GM12878 (cell line): ENCODE data around the gene METRN. TPM values are rescaled to one million over a fixed set of nuclear protein-coding genes. Genes with fewer than 3 reads are reported as not detected.

Source experiments
- ATAC-seq: fragments of 200-7000 bp; cut with Tn5 transposase; 3 replicates; pipeline ENCODE4 v1.9.1; 2020; ENCODE audit warnings: mild to moderate bottlenecking, moderate library complexity
- BruUV-seq: library from RNA; stranded (reverse); fragments of 400-500 nt; replicated peaks from 2 replicates; lab custom pipeline; 2021; lab: Mats Ljungman, UMichigan
- CTCF ChIA-PET: fragments of 300-600 bp; sonication (Branson Sonifier 250); formaldehyde crosslinking; extraction: SDS; loops from one replicate; lab custom pipeline; 2021; ENCODE audit warnings: inconsistent platforms; lab: Yijun Ruan, JAX
- POLR2A ChIA-PET: fragments of 350-600 bp; formaldehyde crosslinking; extraction: SDS; loops from one replicate; lab custom pipeline; 2021; ENCODE audit warnings: inconsistent platforms; lab: Charles Lee
- RAD21 ChIA-PET: fragments of 300-600 bp; sonication (Branson Sonifier 250); formaldehyde crosslinking; loops from one replicate; lab custom pipeline; 2023; ENCODE audit warnings: antibody characterized with exemption; ENCODE audit not compliant: unreplicated experiment; lab: Charles Lee
- SMC1A ChIA-PET: fragments of 300-600 bp; sonication (Branson Sonifier 250); formaldehyde crosslinking; loops from one replicate; lab custom pipeline; 2023; ENCODE audit not compliant: unreplicated experiment, uncharacterized antibody; lab: Charles Lee
- DNase-seq: peaks from one replicate; pipeline ENCODE4 v3.0.0-alpha.2; 2011; ENCODE audit warnings: low read depth, low spot score
- FAIRE-seq: peaks from 3 replicates; lab custom pipeline; 2011; peaks lifted over from hg19 to GRCh38; lab: Jason Lieb, UNC
- H2AFZ ChIP-seq: 2 replicates; pipeline ENCODE4 v1.6.0; 2011; ENCODE audit warnings: low read depth, low read length, control low read depth; ENCODE audit not compliant: control insufficient read depth
- H3K27ac ChIP-seq: 2 replicates; pipeline ENCODE4 v1.5.1; 2011; ENCODE audit warnings: control low read depth; ENCODE audit not compliant: control insufficient read depth, insufficient read depth
- H3K27me3 ChIP-seq, 2 experiments: replicated peaks in 1 of 2; 2 replicates each; pipeline versions ENCODE4 v1.6.0 to v1.6.1; 2011; ENCODE audit warnings: low read length in 1 of 2; ENCODE audit not compliant: control insufficient read depth in 2 of 2, insufficient read depth in 2 of 2
- H3K36me3 ChIP-seq, 2 experiments: 2 replicates each; pipeline ENCODE4 v1.5.1; 2011; ENCODE audit warnings: low read length in 1 of 2; ENCODE audit not compliant: control insufficient read depth in 2 of 2, insufficient read depth in 2 of 2
- H3K4me1 ChIP-seq: 2 replicates; pipeline ENCODE4 v1.6.1; 2011; ENCODE audit warnings: mild to moderate bottlenecking, low read length, moderate library complexity, mixed read lengths; ENCODE audit not compliant: control insufficient read depth, insufficient read depth
- H3K4me2 ChIP-seq: 2 replicates; pipeline ENCODE4 v1.6.0; 2011; ENCODE audit warnings: control low read depth; ENCODE audit not compliant: control insufficient read depth, insufficient read depth
- H3K4me3 ChIP-seq: fragments of 200-600 bp; sonication (generic); 2 replicates; pipeline ENCODE4 v1.5.1; 2016
- H3K79me2 ChIP-seq: 2 replicates; pipeline ENCODE4 v1.6.0; 2011; ENCODE audit warnings: low read length; ENCODE audit not compliant: control insufficient read depth, insufficient read depth
- H3K9ac ChIP-seq: 2 replicates; pipeline ENCODE4 v1.8.0; 2011; ENCODE audit warnings: low read length, control low read depth, mixed read lengths; ENCODE audit not compliant: control insufficient read depth, insufficient read depth
- H3K9me3 ChIP-seq: replicated peaks from 3 replicates; pipeline ENCODE4 v1.5.1; 2011; ENCODE audit warnings: mild to moderate bottlenecking, low read length; ENCODE audit not compliant: control insufficient read depth, insufficient read depth
- H4K20me1 ChIP-seq: 2 replicates; pipeline ENCODE4 v1.6.0; 2011; ENCODE audit not compliant: control insufficient read depth, insufficient read depth
- HDGF ChIP-seq: fragments of 450-650 bp; IDR thresholded peaks from 2 replicates; pipeline ENCODE4 v1.6.1; 2016; ENCODE audit warnings: antibody characterized with exemption
- MTA2 ChIP-seq: fragments of 450-650 bp; IDR thresholded peaks from 2 replicates; pipeline ENCODE4 v1.6.1; 2016; ENCODE audit warnings: low read depth, mild to moderate bottlenecking, moderate library complexity
- NFXL1 ChIP-seq: fragments of 450-650 bp; IDR thresholded peaks from 2 replicates; pipeline ENCODE4 v1.6.1; 2017; ENCODE audit warnings: antibody characterized with exemption, mild to moderate bottlenecking, borderline replicate concordance
- NFYA ChIP-seq: IDR thresholded peaks from 2 replicates; pipeline ENCODE4 v1.6.1; 2011; ENCODE audit warnings: low read depth, mild to moderate bottlenecking, low read length, improper control_type of control experiment, borderline replicate concordance
- WGBS: methylation state at CpG from one replicate; pipeline ENCODE4 v1.1.6; 2016; ENCODE audit warnings: low lambda C conversion rate; ENCODE audit not compliant: insufficient replicate concordance, insufficient coverage; ENCODE audit errors: missing lambda C conversion rate; 5-methylcytosine and 5-hydroxymethylcytosine counted together
- in situ Hi-C: fragments of 300-500 bp; cut with MboI; formaldehyde crosslinking; loops from 9 replicates; pipeline ENCODE4 v1.14.3; 2018; ENCODE audit warnings: mixed read lengths
- intact Hi-C: fragments of 100-400 bp; cut with micrococcal nuclease; formaldehyde crosslinking; loops from one replicate; pipeline ENCODE4 v1.14.2; 2022; ENCODE audit not compliant: unreplicated experiment
- polyA plus RNA-seq, 11 experiments: library from polyadenylated mRNA; depleted of rRNA in 4 of 11; unstranded in 6 of 11; stranded (reverse) in 5 of 11; fragments of >200 nt; fragmentation: Nextera tagmentation in 4 of 11; fragmentation: Illumina TruSeq in 1 of 11; extraction: Ambion mirVana in 4 of 11; extraction: Trizol in 1 of 11; gene quantifications; 1 replicate in 1 of 11; 2 replicates in 10 of 11; pipeline versions ENCODE4 v1.2.1 to v1.2.3, GENCODE V29; 2011 to 2016; ENCODE audit warnings: inconsistent platforms in 2 of 11, missing spikeins in 2 of 11, low read depth in 1 of 11
- total RNA-seq, 4 experiments: library from RNA; depleted of rRNA in 3 of 4; stranded (reverse); fragments of >200 nt in 3 of 4; fragmentation: Illumina TruSeq in 1 of 4; extraction: Trizol in 1 of 4; gene quantifications; 2 replicates each; pipeline versions ENCODE4 v1.2.1 to v1.2.3, GENCODE V29; 2013 to 2021

METRN gene
- total and polyA plus RNA-seq, 10 of the 15 experiments (the other 5 are each of a cell fraction or from before 2014, with no cell fraction given), result 0.11 to 12.8 (median 1.1) TPM; not detected in 1

GRCh38 chr16:666572-666971 lies 48.3 kb upstream of the METRN start (continued):
- TF ChIP-seq NFXL1 (no peak), MTA2 (no peak)

DNA sequence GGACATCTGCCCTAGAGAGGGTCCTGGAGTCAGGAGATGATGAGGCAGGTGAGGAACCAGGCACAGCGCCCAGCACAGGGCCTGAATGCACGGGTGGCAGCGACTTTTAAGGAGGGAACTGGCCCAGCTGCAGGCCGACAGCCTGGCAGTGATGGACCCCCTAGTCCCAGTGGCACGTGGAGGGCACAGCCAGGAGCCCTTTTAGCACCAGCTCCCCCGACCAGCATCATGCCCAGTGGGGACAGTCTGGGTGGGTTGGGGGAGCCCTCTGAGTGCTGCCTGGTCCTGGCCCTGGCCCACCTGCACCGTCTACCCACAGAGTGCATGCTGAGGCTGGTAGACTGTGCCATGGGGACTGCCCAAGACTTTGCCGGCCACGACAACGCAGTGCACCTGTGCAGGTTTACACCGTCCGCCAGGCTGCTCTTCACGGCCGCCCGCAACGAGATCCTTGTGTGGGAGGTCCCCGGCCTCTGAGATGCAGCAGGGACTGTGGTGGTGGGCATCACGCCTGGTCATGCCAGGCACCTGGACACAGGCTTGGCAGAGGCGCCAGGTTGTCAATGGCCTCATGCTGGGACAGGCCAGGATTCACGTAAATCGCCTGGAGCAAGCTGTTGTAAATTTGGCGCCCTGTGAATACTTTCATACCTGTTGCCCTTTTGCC lies 47.7 kb upstream of the METRN start:
- H3K4me3 ChIP-seq, result no peak overlapping the region
- SMC1A ChIA-PET, result no interaction called here
- ATAC-seq, result no peak
- no TSS peak for BruUV-seq
- 68% methylated on average over 22 of the region's 22 CpGs for WGBS
- H3K9me3 ChIP-seq, result no peaks in the 10 kb centered on the region
- no peak for DNase-seq
- H3K4me2 ChIP-seq, result no peak overlapping the region
- in situ Hi-C loops (loop anchor here (10.0 kb wide), 1 partner anchor 272 kb away; the partner anchor contains the start of gene NME4), intact Hi-C loops (loop anchor here (10.0 kb wide), 1 partner anchor 272 kb away; the partner anchor contains the start of gene NME4)
- no peaks in the 10 kb centered on the region; the same call in 1 of the 2 replicates for H4K20me1 ChIP-seq
- CTCF ChIA-PET, result interaction anchor here (1.5 to 1.8 kb wide), 4 partner anchors 11 to 31 kb away, joined by 4 to 11 read pairs (median 4); partner anchors contain the start of genes METTL26, STUB1 and WDR90
- peak overlapping the region; percentile 34; the same call in 1 of the 2 replicates for H3K9ac ChIP-seq
- peaks cover 0 to 15% of the 10 kb centered on the region in 2 experiments; a peak in 3 of 4 replicates for H3K36me3 ChIP-seq
- H3K27ac ChIP-seq, result no peak overlapping the region
- TF ChIP-seq HDGF (0 out of 2 replicates have a peak, but pooled peaks have one; percentile 71), NFYA (no peak)
- H3K79me2 ChIP-seq, result peaks cover 16% of the 10 kb centered on the region
- POLR2A ChIA-PET, result interaction anchor here (0.7 kb wide), 2 partner anchors 13 to 1802 kb away, joined by 3 to 4 read pairs; partner anchors contain the start of gene STUB1
- H3K4me1 ChIP-seq, result peaks cover 2% of the 10 kb centered on the region; the same call in 1 of the 2 replicates
- H3K27me3 ChIP-seq, result no peaks in the 10 kb centered on the region
- H2AFZ ChIP-seq, result peak overlapping the region; percentile 84
- RAD21 ChIA-PET, result interaction anchor here (1.3 kb wide), 1 partner anchor 23 kb away, joined by 3 read pairs; the partner anchor contains the start of gene WDR24
- FAIRE-seq, result no peak
